Left lung (tissue), 10 donors: ENCODE measurements around the gene NKX6-2. TPM values are rescaled to one million over a fixed set of nuclear protein-coding genes. Genes with fewer than 3 reads are reported as not detected.

Experiments used
- ATAC-seq: fragments of 200-7000 bp; cut with Tn5 transposase; one replicate; pipeline ENCODE4 v1.9.1; 2020; ENCODE audit warnings: moderate library complexity
- DNase-seq, 4 donors: peaks; one replicate each; pipeline ENCODE4 v3.0.0-alpha.2; 2013 to 2020
- H3K27ac ChIP-seq, 2 donors: fragments of 200-600 bp; sonication (generic) in 1 of 2; one replicate each; pipeline versions ENCODE4 v1.5.0 to v1.8.0; 2020 to 2021
- H3K27me3 ChIP-seq, 2 donors: fragments of 200-600 bp; sonication (generic) in 1 of 2; one replicate each; pipeline versions ENCODE4 v1.5.0 to v1.8.0; 2020 to 2021
- H3K36me3 ChIP-seq, 2 donors: fragments of 200-600 bp; sonication (generic) in 1 of 2; one replicate each; pipeline versions ENCODE4 v1.5.0 to v1.8.0; 2020 to 2021
- H3K4me1 ChIP-seq, 2 donors: fragments of 200-600 bp; one replicate each; pipeline ENCODE4 v1.8.0; 2021
- H3K4me3 ChIP-seq, 2 donors: fragments of 200-600 bp; sonication (generic) in 1 of 2; one replicate each; pipeline versions ENCODE4 v1.5.0 to v1.8.0; 2020 to 2021; ENCODE audit warnings: mild to moderate bottlenecking in 1 of 2
- H3K9me3 ChIP-seq, 2 donors: fragments of 200-600 bp; sonication (generic) in 1 of 2; one replicate each; pipeline versions ENCODE4 v1.5.0 to v1.8.0; 2020 to 2021
- intact Hi-C, 2 donors: fragments of 100-400 bp; cut with DNase I; formaldehyde crosslinking; loops; one replicate each; pipeline versions ENCODE4 v1.11.2 to v1.14.2; 2022
- polyA plus RNA-seq, 6 donors: library from polyadenylated mRNA; unstranded; fragments of 120-200 nt; gene quantifications; one replicate each; pipeline ENCODE4 v1.2.1, GENCODE V29; 2013; ENCODE audit not compliant: insufficient read length in 6 of 6
- total RNA-seq, 2 donors: library from RNA; stranded (reverse); fragmentation: NEBNext Ultra II Directional; extraction: Animal tissue kit (Norgen Biotek cat#: 25700); gene quantifications; one replicate each; pipeline ENCODE4 v1.2.1, GENCODE V29; 2021
- TF ChIP-seq, protein P1 (sequence below), 2 donors: fragments of 200-600 bp; sonication (generic) in 1 of 2; IDR thresholded peaks; one replicate each; pipeline versions ENCODE4 v1.5.0 to v1.8.0; 2021; ENCODE audit warnings: antibody characterized with exemption in 2 of 2
- donor health status: DM: no; HTN: yes; CAD: no.
- donor health status: DM: no; HTN: no; CAD: no.

The NKX6-2 gene
- total and polyA plus RNA-seq, 8 donors, result 4.5 to 6.5 (median 6.1) TPM; not detected in 2

DNA sequence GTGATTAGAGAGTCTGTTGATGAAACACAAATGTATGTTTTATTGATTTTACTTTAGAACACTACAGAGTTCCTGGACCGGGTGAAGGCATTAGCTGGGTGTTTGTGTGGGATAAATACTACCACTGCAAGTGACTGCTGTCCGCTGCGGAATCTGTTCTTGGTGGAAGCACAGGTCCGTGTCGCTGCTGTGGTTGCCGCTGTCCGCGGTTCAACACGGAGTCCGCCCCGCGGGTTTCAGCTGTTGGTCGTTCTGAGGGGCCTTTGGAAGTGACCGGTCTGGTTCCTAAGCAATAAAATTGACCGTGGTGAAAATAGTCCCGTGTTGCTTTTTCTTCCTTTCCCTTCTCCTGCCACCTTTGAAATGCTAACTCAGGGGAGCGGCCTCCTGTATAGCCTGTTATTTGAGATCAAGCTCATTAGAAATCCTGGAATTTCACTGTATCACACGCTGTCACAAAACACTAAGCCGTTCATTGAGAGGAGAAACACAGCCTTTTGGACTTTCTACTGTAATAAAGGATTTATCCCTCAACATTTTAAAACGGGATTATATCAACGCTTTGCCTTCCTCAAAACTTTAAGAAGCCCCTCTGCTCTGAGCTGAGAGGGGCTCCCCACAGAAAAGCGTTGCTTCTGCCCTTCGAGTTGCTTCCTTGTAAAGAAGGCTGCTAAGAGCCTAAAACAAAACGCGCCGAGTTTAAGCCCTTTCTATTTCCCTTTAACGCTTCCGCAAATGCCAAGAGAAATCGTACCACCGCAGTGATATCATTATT is 2.6 kb downstream of the NKX6-2 start:
- DNase-seq (no peak), ATAC-seq (no peak)
- TF ChIP-seq, protein P1, sequence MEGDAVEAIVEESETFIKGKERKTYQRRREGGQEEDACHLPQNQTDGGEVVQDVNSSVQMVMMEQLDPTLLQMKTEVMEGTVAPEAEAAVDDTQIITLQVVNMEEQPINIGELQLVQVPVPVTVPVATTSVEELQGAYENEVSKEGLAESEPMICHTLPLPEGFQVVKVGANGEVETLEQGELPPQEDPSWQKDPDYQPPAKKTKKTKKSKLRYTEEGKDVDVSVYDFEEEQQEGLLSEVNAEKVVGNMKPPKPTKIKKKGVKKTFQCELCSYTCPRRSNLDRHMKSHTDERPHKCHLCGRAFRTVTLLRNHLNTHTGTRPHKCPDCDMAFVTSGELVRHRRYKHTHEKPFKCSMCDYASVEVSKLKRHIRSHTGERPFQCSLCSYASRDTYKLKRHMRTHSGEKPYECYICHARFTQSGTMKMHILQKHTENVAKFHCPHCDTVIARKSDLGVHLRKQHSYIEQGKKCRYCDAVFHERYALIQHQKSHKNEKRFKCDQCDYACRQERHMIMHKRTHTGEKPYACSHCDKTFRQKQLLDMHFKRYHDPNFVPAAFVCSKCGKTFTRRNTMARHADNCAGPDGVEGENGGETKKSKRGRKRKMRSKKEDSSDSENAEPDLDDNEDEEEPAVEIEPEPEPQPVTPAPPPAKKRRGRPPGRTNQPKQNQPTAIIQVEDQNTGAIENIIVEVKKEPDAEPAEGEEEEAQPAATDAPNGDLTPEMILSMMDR (IDR thresholded peaks at IDR 0.05), result no peak
- Histone ChIP-seq H3K27ac (no peak overlapping the region), H3K27me3 (peaks cover 50 to 57% of the 10 kb centered on the region in 2 donors), H3K4me1 (peaks cover 11 to 33% of the 10 kb centered on the region in 2 donors), H3K9me3 (no peaks in the 10 kb centered on the region), H3K36me3 (peaks cover 0 to 56% of the 10 kb centered on the region in 2 donors), H3K4me3 (no peak overlapping the region)
- intact Hi-C loops, result no loop called here

DNA sequence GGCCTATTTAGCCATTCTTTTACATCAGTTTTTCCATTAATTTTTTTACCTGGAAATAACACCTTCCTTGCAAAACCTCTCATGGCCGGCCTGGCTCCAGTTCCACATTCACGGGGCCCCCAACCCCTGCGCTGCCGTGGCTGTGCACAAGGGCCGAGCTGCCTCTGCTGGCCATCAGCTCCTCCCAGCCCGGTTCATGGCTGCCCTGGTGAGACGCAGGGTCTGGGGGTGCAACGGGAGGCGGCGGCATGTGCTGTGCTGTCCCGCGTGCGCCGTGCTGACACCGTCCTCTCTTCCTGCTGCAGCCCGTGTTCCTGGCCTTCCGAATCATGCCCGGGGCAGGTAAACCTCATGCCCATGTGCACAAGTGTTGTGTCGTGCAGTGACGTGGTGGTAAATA is 4.4 kb downstream of the NKX6-2 start:
- ATAC-seq, result no peak
- H3K9me3 ChIP-seq, result no peaks in the 10 kb centered on the region
- H3K4me3 ChIP-seq, result no peak overlapping the region
- H3K36me3 ChIP-seq, result peaks cover 0 to 73% of the 10 kb centered on the region in 2 donors
- intact Hi-C loops, result no loop called here
- no peak for DNase-seq
- H3K27ac ChIP-seq, result no peak overlapping the region
- TF ChIP-seq, protein P1 (IDR thresholded peaks at IDR 0.05), result no peak
- H3K4me1 ChIP-seq, result peaks cover under 1 to 15% of the 10 kb centered on the region in 2 donors
- H3K27me3 ChIP-seq, result peaks cover 32 to 39% of the 10 kb centered on the region in 2 donors

DNA sequence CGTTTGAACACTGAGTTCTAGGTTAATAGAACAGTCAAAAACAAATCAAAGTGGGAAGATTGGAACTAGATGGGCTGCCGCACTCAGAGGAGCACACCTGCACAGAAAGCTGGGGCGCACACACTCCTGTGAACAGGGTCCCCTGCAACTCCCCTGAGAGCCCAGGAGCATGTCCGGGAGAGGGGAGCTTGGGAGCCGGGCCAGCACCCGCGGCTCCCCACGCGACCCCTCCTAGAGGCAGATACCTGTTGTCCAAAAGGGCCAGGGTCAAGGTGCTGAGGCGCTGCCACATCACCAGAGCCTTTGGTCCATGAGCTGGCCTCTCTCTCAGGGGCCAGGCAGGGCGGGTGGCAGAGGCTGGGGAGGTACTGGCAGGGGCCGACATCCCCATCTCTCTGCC is 5.6 kb downstream of the NKX6-2 start:
- Histone ChIP-seq H3K4me3 (no peak overlapping the region), H3K9me3 (no peaks in the 10 kb centered on the region), H3K27ac (no peak overlapping the region), H3K27me3 (peaks cover 25 to 29% of the 10 kb centered on the region in 2 donors), H3K36me3 (peaks cover 0 to 83% of the 10 kb centered on the region in 2 donors), H3K4me1 (peaks cover 0 to 7% of the 10 kb centered on the region in 2 donors)
- TF ChIP-seq, protein P1 (IDR thresholded peaks at IDR 0.05), result no peak
- intact Hi-C loops, result no loop called here
- ATAC-seq (no peak), DNase-seq (no peak)

GRCh38 chr10:132779549-132780294 is 6.2 kb downstream of the NKX6-2 start:
- intact Hi-C loops, result no loop called here
- Histone ChIP-seq H3K36me3 (peaks cover 0 to 84% of the 10 kb centered on the region in 2 donors), H3K4me3 (no peak overlapping the region), H3K4me1 (peaks cover 0 to under 1% of the 10 kb centered on the region in 2 donors), H3K9me3 (no peaks in the 10 kb centered on the region), H3K27me3 (peaks cover 19 to 23% of the 10 kb centered on the region in 2 donors), H3K27ac (no peak overlapping the region)
- ATAC-seq (no peak), DNase-seq (no peak)
- TF ChIP-seq, protein P1 (IDR thresholded peaks at IDR 0.05), result no peak

DNA sequence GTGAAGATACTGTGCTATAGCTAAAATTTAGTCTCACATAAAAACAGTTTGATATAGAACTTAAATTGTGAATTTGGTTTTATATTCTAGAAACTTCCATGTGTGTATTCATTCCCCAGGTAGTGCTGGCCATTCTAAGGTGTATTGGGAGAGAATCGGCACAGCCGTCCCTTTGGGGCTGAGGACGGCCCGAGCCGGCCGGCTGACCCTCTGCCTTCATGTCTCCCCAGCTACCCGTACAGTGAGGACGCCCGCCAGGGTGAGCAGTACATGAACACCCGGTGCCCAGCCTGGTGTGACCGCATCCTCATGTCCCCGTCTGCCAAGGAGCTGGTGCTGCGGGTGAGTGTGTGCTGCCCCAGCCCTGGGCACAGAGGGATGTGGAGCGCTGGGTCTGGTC is 8.5 kb downstream of the NKX6-2 start:
- Histone ChIP-seq H3K36me3 (peaks cover 0 to 80% of the 10 kb centered on the region in 2 donors), H3K27me3 (no peaks in the 10 kb centered on the region), H3K4me1 (no peaks in the 10 kb centered on the region), H3K4me3 (no peak overlapping the region), H3K27ac (no peak overlapping the region), H3K9me3 (no peaks in the 10 kb centered on the region)
- TF ChIP-seq, protein P1 (IDR thresholded peaks at IDR 0.05), result no peak
- DNase-seq (no peak), ATAC-seq (no peak)
- intact Hi-C loops, result no loop called here
